Activated T-helper 2 cell treated with anti-CD3 and anti-CD28 coated beads, Interferon-gamma antibody, Interleukin-2, Interleukin-4, amounts not matched to agents 10 μg/mL and 5 μg/mL and 100 μg/mL, durations not matched to agents 14 hours and 24 hours and 36 hours (primary cell): ENCODE measurements around the gene PSME4. TPM values are rescaled to one million over a fixed set of nuclear protein-coding genes. Genes with fewer than 3 reads are reported as not detected.
"Not testable (repeated sequence)": the region's sequence is repeated elsewhere in the genome, so short reads cannot be mapped to it uniquely, and the experiment has no call there.

ENCODE experiments used
- DNase-seq: peaks from one replicate; pipeline ENCODE4 v3.0.0; 2021; ENCODE audit warnings: low spot score
- H3K27ac Mint-ChIP-seq: one replicate; pipeline ENCODE4 v1.8.0; 2021; ENCODE audit warnings: mixed read lengths
- H3K27me3 Mint-ChIP-seq: one replicate; pipeline ENCODE4 v1.8.0; 2021; ENCODE audit warnings: low read depth, mixed read lengths
- H3K36me3 Mint-ChIP-seq: one replicate; pipeline ENCODE4 v1.8.0; 2021; ENCODE audit warnings: low read depth, mixed read lengths
- H3K4me1 Mint-ChIP-seq: one replicate; pipeline ENCODE4 v1.8.0; 2021; ENCODE audit warnings: low read depth, mixed read lengths
- H3K4me3 Mint-ChIP-seq: one replicate; pipeline ENCODE4 v1.8.0; 2021; ENCODE audit warnings: low read depth, mild to moderate bottlenecking, moderate library complexity, mixed read lengths
- H3K9me3 Mint-ChIP-seq: one replicate; pipeline ENCODE4 v1.8.0; 2021; ENCODE audit warnings: mixed read lengths
- intact Hi-C: fragments of 100-400 bp; cut with micrococcal nuclease; formaldehyde crosslinking; loops from one replicate; pipeline ENCODE4 v1.15.1; 2023
- total RNA-seq: library from RNA; stranded (reverse); gene quantifications from 2 replicates; pipeline ENCODE4 v1.2.3, GENCODE V29; 2022

PSME4 gene
- total RNA-seq, 1 donor from 2014 or later = 52.0 TPM

- H3K9me3 Mint-ChIP-seq = no peaks in the 10 kb centered on the region
- H3K36me3 Mint-ChIP-seq = peaks cover 42% of the 10 kb centered on the region
- no peak for DNase-seq
- H3K4me1 Mint-ChIP-seq = peaks cover 22% of the 10 kb centered on the region
- no peak overlapping the region for H3K27ac Mint-ChIP-seq
- intact Hi-C loops = no loop called here
- H3K4me3 Mint-ChIP-seq = no peak overlapping the region
- no peaks in the 10 kb centered on the region for H3K27me3 Mint-ChIP-seq
Measured at GRCh38 chr2:53949457-53949856, 21.3 kb downstream of the PSME4 start.

DNA sequence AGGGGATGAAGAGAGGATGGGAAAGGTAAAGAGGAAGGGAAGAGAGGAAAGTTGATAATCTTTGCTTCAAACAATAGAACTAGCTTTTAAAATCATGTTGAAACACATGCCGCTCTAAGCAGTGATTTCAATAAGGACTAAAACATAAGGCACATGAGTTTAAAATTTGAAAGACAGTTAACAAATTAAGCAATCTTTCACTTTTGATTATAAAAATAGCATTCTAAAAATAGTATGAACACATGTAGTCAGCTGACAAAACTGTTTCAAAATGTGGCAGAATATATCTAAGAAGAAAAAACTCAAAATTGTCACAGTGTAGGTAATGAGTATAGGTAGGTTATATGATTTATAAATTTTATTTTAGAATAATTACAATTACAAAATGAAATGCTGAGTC is 25.3 kb downstream of the PSME4 start:
- no peak overlapping the region for H3K4me3 Mint-ChIP-seq
- no peaks in the 10 kb centered on the region for H3K27me3 Mint-ChIP-seq
- no peaks in the 10 kb centered on the region for H3K9me3 Mint-ChIP-seq
- H3K36me3 Mint-ChIP-seq = peaks cover 50% of the 10 kb centered on the region
- intact Hi-C loops = no loop called here
- no peak for DNase-seq
- peaks cover 30% of the 10 kb centered on the region for H3K4me1 Mint-ChIP-seq
- H3K27ac Mint-ChIP-seq = no peak overlapping the region

- Mint-ChIP-seq H3K36me3 (peaks cover 58% of the 10 kb centered on the region), H3K4me1 (peaks cover 28% of the 10 kb centered on the region), H3K9me3 (no peaks in the 10 kb centered on the region), H3K4me3 (no peak overlapping the region), H3K27ac (no peak overlapping the region), H3K27me3 (no peaks in the 10 kb centered on the region)
- no peak for DNase-seq
- intact Hi-C loops = no loop called here
Measured at GRCh38 chr2:53944542-53944941, 26.3 kb downstream of the PSME4 start.

- H3K27ac Mint-ChIP-seq = no peak overlapping the region
Measured at GRCh38 chr2:53942280-53942679, 28.5 kb downstream of the PSME4 start.

GRCh38 chr2:53941749-53942148 is 29.0 kb downstream of the PSME4 start:
- H3K4me3 Mint-ChIP-seq = no peak overlapping the region
- H3K27ac Mint-ChIP-seq = no peak overlapping the region
- DNase-seq = no peak
- no peaks in the 10 kb centered on the region for H3K27me3 Mint-ChIP-seq
- intact Hi-C loops = no loop called here
- peaks cover 23% of the 10 kb centered on the region for H3K4me1 Mint-ChIP-seq
- H3K9me3 Mint-ChIP-seq = no peaks in the 10 kb centered on the region
- peaks cover 50% of the 10 kb centered on the region for H3K36me3 Mint-ChIP-seq

More at GRCh38 chr2:53942280-53942679, 28.5 kb downstream of the PSME4 start:
- intact Hi-C loops = no loop called here
- Mint-ChIP-seq H3K36me3 (peaks cover 51% of the 10 kb centered on the region), H3K27me3 (no peaks in the 10 kb centered on the region), H3K4me1 (peaks cover 23% of the 10 kb centered on the region), H3K4me3 (no peak overlapping the region), H3K9me3 (no peaks in the 10 kb centered on the region)
- DNase-seq = no peak

DNA sequence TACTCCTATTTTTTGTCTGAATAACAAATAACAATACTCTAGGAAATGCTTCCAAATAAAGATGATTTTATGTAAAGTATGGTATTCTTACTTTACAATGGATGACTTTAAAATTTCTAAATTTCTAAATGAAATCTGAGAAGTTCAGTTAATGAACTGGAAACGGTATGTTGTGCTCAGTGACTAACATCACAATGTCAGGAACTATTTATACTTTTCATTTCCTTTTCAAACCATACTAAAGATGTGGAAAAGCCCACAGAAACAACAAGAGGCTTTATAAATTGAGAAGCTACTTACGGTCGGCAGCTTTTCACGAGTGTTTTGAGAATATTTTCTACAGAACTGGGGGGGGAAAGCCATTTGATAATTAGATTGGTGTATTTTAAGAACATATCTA is 31.1 kb downstream of the PSME4 start:
- DNase-seq = no peak
- Mint-ChIP-seq H3K27ac (no peak overlapping the region), H3K9me3 (no peaks in the 10 kb centered on the region), H3K36me3 (peaks cover 41% of the 10 kb centered on the region), H3K27me3 (no peaks in the 10 kb centered on the region), H3K4me1 (peaks cover 13% of the 10 kb centered on the region), H3K4me3 (no peak overlapping the region)
- intact Hi-C loops = no loop called here

DNA sequence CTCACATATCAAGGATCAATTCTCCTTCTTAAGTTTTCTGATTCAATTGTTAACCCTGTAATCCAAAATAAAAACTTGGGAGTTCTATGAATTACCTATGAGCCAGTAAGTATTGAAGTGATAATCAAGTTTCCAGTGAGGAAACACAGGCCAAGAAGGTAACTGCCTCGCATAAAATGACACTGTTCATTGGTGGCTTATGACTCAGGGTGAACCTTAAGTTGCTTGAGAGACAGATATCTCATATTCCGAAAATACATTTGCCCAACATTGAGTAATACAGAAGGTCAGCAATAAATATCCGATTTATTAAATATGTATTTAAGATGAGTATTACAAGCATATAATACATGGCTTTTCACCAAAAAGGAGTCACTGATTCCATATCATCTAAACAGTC is 31.9 kb downstream of the PSME4 start:
- peaks cover 13% of the 10 kb centered on the region for H3K4me1 Mint-ChIP-seq

GRCh38 chr2:53933329-53933728 is 37.5 kb downstream of the PSME4 start:
- Mint-ChIP-seq H3K9me3 (no peaks in the 10 kb centered on the region), H3K27me3 (no peaks in the 10 kb centered on the region), H3K4me3 (no peak overlapping the region), H3K27ac (no peak overlapping the region), H3K4me1 (peaks cover 5% of the 10 kb centered on the region), H3K36me3 (peaks cover 62% of the 10 kb centered on the region)
- DNase-seq = no peak
- intact Hi-C loops = no loop called here

More for the DNA sequence above, 31.9 kb downstream of the PSME4 start:
- peaks cover 45% of the 10 kb centered on the region for H3K36me3 Mint-ChIP-seq
- H3K9me3 Mint-ChIP-seq = no peaks in the 10 kb centered on the region
- no peaks in the 10 kb centered on the region for H3K27me3 Mint-ChIP-seq
- intact Hi-C loops = no loop called here
- H3K27ac Mint-ChIP-seq = no peak overlapping the region
- no peak overlapping the region for H3K4me3 Mint-ChIP-seq
- no peak for DNase-seq

- intact Hi-C loops, H3K4me3 Mint-ChIP-seq, H3K9me3 Mint-ChIP-seq, H3K27me3 Mint-ChIP-seq, H3K4me1 Mint-ChIP-seq, H3K27ac Mint-ChIP-seq, DNase-seq: not testable (repeated sequence)
- H3K36me3 Mint-ChIP-seq = peaks cover 63% of the 10 kb centered on the region
Measured at GRCh38 chr2:53926321-53926720, 44.5 kb downstream of the PSME4 start.

DNA sequence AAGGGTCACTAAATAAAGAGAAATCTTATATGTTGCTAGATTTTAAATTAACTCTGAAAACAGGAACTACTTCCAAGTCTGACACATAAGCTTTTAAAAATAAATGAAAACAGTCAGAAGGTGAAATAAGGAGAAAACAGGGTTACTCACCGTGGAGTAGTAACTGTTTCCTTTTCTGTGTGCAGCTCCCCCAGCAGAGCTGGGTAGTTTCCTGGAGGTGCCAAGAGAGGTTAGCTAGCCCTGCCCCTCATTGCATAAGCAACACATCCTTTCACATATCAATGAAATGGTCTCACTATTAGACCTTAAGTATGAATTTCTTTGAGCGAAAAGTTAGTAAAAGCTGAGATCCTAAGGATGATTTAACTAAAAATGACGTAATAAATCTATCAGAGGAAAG is 57.1 kb downstream of the PSME4 start:
- DNase-seq = no peak
- peak overlapping the region; percentile 41 for H3K27ac Mint-ChIP-seq

GRCh38 chr2:53911434-53912189 is 59.2 kb downstream of the PSME4 start:
- intact Hi-C loops = no loop called here
- Mint-ChIP-seq H3K27me3 (no peaks in the 10 kb centered on the region), H3K4me3 (no peak overlapping the region), H3K4me1 (peaks cover 17% of the 10 kb centered on the region), H3K9me3 (no peaks in the 10 kb centered on the region), H3K36me3 (peaks cover 48% of the 10 kb centered on the region), H3K27ac (no peak overlapping the region)
- DNase-seq = no peak

More for the DNA sequence above, 57.1 kb downstream of the PSME4 start:
- intact Hi-C loops = no loop called here
- Mint-ChIP-seq H3K27me3 (no peaks in the 10 kb centered on the region), H3K4me3 (no peak overlapping the region), H3K9me3 (no peaks in the 10 kb centered on the region), H3K36me3 (peaks cover 42% of the 10 kb centered on the region), H3K4me1 (peaks cover 17% of the 10 kb centered on the region)

- H3K9me3 Mint-ChIP-seq = no peaks in the 10 kb centered on the region
- H3K36me3 Mint-ChIP-seq = peaks cover 58% of the 10 kb centered on the region
- intact Hi-C loops = no loop called here
- peaks cover 3% of the 10 kb centered on the region for H3K4me1 Mint-ChIP-seq
- DNase-seq = no peak
- H3K4me3 Mint-ChIP-seq = no peak overlapping the region
- no peak overlapping the region for H3K27ac Mint-ChIP-seq
- H3K27me3 Mint-ChIP-seq = no peaks in the 10 kb centered on the region
Measured at GRCh38 chr2:53907582-53907981, 63.2 kb downstream of the PSME4 start.

- no peaks in the 10 kb centered on the region for H3K27me3 Mint-ChIP-seq
- DNase-seq = no peak
- peaks cover 62% of the 10 kb centered on the region for H3K36me3 Mint-ChIP-seq
- no peak overlapping the region for H3K4me3 Mint-ChIP-seq
- H3K27ac Mint-ChIP-seq = no peak overlapping the region
- no peaks in the 10 kb centered on the region for H3K9me3 Mint-ChIP-seq
- no peaks in the 10 kb centered on the region for H3K4me1 Mint-ChIP-seq
- intact Hi-C loops = no loop called here
Measured at GRCh38 chr2:53905396-53905795, 65.4 kb downstream of the PSME4 start.
